ENCODE data around the gene FGD2. TPM values are rescaled to one million over a fixed set of nuclear protein-coding genes. Genes with fewer than 3 reads are reported as not detected.
A peak's percentile ranks its signal among the peaks of the same experiment; 100 is the strongest.

FGD2 gene
- total and polyA plus RNA-seq, 9 of the 15 experiments (the other 6 are each of a cell fraction or from before 2014, with no cell fraction given): 0.09 TPM; not detected in 8

DNA sequence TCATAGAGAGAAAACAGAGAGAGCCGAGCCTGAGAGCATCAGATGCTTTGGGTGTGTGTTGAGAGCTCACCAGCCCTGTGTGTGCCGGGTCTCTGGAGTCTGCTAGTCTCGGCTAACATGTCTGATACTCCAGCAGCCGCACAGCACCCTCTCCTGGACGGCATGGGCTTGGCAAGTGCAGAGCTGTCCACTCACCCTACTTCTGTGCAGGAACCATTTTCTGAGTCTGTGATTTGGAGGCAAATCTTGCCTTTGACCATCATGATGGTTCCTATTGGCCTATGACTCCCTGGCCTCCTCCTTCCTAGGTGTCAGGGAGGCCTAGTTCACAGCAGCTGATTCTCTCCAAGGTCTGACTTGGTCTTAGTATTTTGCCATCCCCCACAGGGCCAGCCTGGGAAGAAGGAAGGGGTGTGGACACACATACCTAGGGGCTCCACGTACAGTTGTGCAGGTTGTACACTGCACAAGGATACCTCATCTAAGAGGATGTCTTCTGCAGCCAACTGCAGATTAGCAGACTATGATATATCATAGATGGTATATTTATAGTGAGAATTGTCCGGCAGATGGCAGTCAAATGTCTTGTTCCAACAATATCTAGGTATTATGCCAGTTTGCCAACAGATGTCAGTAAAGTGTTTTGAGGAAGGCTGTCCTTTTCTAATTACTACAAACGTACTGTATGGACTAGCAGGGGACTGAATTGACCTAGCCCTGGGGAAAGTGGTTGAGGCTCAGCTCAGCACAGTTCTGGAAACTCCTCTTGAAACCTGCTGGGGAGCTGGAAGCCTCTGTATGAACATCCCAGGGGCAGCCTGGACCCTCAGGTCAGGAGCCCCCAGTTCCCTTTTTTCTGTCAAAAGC is 13.0 kb downstream of the FGD2 start (continued):
- TF ChIP-seq, protein P1, sequence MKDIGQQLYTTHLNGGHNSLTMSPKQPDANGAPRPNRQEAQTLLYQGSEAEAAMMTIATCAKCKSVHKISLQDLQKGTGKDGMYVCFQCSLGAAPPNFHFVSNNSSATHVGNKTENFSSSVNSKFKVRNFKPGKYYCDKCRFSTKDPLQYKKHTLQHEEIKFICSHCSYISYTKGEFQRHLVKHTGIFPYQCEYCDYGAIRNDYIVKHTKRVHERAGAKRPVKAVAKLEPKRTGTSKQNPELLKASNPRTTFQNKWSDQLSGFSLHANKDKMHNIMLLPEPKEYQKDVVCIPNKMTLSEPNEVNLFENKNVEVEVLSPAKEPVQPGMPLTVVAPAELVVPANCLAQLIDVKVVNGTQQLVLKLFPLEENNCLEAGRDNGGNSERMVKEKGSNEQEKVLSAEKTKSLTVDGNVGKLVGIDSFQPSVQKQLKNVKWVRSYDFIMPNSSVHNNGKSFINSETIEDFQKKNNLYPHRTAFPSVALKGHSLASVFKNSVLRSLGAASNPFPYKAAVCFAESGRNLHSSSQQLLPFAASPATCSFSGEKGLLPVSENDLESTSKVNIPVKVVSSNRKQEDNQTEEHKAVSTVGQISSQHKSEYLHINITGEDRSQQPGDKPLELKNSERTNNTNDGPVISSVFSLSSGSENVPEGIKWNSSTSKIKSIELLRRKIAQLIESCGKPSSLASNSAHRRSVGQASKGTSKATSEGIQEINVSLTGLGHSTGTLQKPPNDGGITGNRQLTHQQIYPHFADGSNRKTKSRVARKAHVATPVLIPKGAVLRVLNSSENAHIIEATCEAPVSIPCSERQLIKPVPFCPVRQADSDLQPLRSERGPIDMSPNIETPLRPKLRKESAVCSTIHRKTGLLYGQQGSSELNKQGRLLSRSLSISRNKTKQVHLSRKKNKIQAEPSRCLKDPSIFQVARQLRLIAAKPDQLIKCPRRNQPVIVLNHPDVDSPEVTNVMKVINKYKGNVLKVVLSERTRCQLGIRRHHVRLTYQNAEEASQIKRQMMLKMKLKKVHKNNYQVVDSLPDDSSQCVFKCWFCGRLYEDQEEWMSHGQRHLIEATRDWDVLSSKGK (CRISPR knock-in tag; IDR thresholded peaks at IDR 0.05): no peak
- TF ChIP-seq, protein P2, sequence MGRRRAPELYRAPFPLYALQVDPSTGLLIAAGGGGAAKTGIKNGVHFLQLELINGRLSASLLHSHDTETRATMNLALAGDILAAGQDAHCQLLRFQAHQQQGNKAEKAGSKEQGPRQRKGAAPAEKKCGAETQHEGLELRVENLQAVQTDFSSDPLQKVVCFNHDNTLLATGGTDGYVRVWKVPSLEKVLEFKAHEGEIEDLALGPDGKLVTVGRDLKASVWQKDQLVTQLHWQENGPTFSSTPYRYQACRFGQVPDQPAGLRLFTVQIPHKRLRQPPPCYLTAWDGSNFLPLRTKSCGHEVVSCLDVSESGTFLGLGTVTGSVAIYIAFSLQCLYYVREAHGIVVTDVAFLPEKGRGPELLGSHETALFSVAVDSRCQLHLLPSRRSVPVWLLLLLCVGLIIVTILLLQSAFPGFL (CRISPR knock-in tag; IDR thresholded peaks at IDR 0.05): no peak
- TF ChIP-seq BHLHE40 (IDR thresholded peaks at IDR 0.05; ENCODE audit: low read length): peak; percentile 47; the same call in 1 of the 2 replicates
- no peak for TF ChIP-seq RBBP5 (IDR thresholded peaks at IDR 0.05; ENCODE audit: borderline replicate concordance, insufficient read depth, low read length, poor library complexity, severe bottlenecking)
- TF ChIP-seq, protein P3, sequence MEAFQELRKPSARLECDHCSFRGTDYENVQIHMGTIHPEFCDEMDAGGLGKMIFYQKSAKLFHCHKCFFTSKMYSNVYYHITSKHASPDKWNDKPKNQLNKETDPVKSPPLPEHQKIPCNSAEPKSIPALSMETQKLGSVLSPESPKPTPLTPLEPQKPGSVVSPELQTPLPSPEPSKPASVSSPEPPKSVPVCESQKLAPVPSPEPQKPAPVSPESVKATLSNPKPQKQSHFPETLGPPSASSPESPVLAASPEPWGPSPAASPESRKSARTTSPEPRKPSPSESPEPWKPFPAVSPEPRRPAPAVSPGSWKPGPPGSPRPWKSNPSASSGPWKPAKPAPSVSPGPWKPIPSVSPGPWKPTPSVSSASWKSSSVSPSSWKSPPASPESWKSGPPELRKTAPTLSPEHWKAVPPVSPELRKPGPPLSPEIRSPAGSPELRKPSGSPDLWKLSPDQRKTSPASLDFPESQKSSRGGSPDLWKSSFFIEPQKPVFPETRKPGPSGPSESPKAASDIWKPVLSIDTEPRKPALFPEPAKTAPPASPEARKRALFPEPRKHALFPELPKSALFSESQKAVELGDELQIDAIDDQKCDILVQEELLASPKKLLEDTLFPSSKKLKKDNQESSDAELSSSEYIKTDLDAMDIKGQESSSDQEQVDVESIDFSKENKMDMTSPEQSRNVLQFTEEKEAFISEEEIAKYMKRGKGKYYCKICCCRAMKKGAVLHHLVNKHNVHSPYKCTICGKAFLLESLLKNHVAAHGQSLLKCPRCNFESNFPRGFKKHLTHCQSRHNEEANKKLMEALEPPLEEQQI (IDR thresholded peaks at IDR 0.05): no peak
- TF ChIP-seq SREBF2 (CRISPR knock-in tag; IDR thresholded peaks at IDR 0.05): no peak
- peak; percentile 73; the same call in 1 of the 2 replicates for TF ChIP-seq OTX1 (CRISPR knock-in tag; IDR thresholded peaks at IDR 0.05)
- no peak for TF ChIP-seq PHF21A (IDR thresholded peaks at IDR 0.05; ENCODE audit: borderline replicate concordance, low read depth)
- TF ChIP-seq, protein P4, sequence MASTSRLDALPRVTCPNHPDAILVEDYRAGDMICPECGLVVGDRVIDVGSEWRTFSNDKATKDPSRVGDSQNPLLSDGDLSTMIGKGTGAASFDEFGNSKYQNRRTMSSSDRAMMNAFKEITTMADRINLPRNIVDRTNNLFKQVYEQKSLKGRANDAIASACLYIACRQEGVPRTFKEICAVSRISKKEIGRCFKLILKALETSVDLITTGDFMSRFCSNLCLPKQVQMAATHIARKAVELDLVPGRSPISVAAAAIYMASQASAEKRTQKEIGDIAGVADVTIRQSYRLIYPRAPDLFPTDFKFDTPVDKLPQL (IDR thresholded peaks at IDR 0.05; ENCODE audit: extremely low read depth, insufficient read length): no peak
- TF ChIP-seq CREBBP (IDR thresholded peaks at IDR 0.05; ENCODE audit: low read depth, low read length): no peak
- no peak for TF ChIP-seq ZNF347 (CRISPR knock-in tag; IDR thresholded peaks at IDR 0.05; ENCODE audit: low read depth)
- TF ChIP-seq ZBTB17 (CRISPR knock-in tag; IDR thresholded peaks at IDR 0.05): peak; percentile 51; the same call in 1 of the 2 replicates
